IPS-18c (cell line): ENCODE data around the gene CPLANE1.

Experiments
- H3K4me3 ChIP-seq: 2 replicates; pipeline ENCODE4 v1.7.0; 2013; ENCODE audit warnings: low read depth, mild to moderate bottlenecking, low read length, moderate library complexity; ENCODE audit not compliant: insufficient read depth
- H3K9me3 ChIP-seq: one replicate; pipeline ENCODE4 v1.6.1; 2013; ENCODE audit warnings: mild to moderate bottlenecking, low read length, moderate library complexity; ENCODE audit not compliant: control insufficient read depth, insufficient read depth

The CPLANE1 gene

DNA sequence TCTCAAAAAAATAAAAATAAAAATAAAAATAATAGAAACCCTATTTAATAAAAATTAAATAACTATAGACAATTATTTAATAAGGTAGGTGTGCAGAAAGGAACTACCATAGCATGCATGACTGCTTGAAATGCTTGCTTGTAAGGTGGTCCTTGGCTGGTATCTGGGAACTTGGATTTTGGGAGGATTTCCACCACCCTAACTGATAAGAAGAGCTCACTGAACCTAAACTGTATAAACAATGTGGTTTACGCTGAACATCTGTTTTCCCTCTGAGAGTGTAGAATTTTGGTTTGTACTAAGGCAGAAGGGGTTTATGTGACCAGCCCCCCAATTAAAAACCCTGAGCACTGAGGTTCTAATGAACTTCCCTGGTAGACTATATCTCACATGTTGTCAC, 31.2 kb downstream of the CPLANE1 start:
- peaks cover 2% of the 10 kb centered on the region for H3K9me3 ChIP-seq
- H3K4me3 ChIP-seq = no peak overlapping the region

DNA sequence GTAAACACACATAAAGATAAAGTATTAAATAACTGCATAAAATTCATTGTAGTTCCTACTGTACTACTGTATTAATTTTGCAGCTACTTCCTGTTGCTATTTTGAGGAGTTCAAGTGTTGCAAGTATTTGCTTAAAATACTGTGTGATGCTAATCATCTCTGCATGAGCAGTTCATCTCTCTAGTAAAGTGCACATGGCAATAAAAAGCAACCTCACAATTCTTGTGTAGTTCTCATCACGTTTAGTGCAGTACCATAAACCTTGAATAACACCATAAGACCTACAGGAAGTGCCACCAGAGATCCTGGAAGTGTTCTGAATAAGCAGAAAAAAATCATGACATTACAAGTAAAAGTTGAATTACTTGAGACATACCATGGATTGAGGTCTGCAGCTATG, 34.6 kb downstream of the CPLANE1 start:
- peaks cover 2% of the 10 kb centered on the region for H3K9me3 ChIP-seq

DNA sequence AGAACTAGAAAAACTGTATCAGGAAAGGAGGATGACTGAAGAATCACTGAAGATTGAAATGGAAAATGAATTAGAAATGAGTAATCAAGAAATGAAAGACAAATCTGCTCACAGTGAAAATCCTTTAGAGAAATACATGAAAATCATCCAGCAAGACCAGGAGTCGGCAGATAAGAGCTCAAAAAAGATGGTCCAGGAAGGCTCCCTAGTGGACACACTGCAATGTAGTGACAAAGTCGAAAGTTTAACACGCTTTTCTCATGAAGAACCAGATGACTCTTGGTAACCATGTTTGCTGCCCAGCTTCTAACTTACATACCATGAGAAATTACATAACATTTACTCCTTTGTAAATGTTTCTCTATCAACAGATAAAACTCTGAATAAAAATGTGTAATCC, 37.1 kb downstream of the CPLANE1 start:
- no peaks in the 10 kb centered on the region for H3K9me3 ChIP-seq
- no peak overlapping the region for H3K4me3 ChIP-seq

More for the DNA sequence above, 34.6 kb downstream of the CPLANE1 start:
- no peak overlapping the region for H3K4me3 ChIP-seq

DNA sequence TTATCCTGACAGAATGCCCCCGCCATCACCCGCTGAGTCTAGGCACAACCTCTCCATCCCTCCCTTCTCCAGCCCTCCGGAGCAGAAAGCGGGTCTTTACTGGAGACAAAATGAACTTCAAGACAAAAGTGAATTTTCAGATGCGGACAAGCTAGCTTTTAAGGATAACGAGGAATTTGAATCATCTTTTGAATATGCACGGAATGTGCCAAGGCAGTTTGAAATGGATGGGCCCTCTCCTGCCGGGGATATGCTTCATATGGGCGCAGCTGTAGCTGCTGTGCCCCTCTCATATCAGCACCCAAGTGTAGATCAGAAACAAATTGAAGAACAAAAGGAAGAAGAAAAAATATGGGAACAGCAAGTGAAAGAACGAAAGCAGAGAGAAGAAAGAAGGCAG, 37.5 kb downstream of the CPLANE1 start:
- Histone ChIP-seq H3K9me3 (no peaks in the 10 kb centered on the region), H3K4me3 (no peak overlapping the region)

DNA sequence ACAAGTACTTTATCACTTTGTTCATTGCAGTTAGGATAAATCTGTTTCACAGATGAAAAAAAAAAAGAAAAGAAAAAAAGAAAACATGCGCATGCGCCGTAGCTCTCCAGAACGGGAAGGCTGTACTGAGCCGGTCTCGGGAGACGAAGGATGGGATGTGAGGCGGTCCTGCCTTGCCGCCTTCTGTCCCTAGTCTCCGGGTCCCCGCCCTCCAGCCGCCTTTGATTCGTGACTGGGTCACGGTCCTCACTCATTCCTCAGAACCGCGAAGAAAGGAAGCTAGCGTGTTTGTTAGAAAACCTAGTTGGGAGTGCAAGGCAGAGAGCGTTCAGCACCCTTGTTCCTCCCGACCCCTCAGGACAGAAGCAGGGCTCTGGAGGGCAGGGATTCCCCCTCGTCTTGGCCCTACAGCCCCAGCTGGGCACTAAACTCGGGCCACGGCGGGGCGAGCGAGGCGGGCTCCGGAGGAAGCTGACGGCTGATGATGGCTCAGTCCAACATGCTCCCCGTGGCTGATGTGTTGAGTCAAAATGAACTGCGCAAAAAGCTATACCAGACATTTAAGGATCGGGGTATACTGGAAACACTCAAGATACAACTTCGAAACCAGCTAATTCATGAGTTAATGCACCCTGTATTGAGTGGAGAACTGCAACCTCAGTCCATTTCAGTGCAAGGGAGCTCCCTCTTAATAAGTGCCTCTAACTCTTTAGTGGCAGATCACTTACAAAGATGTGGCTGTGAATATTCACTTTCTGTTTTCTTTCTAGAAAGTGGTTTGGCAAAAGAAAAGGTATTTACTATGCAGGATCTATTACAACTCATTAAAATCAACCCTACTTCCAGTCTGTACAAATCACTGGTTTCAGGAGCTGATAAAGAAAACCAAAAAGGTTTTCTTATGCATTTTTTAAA, 40.0 kb downstream of the CPLANE1 start:
- no peak overlapping the region for H3K4me3 ChIP-seq
- no peaks in the 10 kb centered on the region for H3K9me3 ChIP-seq

DNA sequence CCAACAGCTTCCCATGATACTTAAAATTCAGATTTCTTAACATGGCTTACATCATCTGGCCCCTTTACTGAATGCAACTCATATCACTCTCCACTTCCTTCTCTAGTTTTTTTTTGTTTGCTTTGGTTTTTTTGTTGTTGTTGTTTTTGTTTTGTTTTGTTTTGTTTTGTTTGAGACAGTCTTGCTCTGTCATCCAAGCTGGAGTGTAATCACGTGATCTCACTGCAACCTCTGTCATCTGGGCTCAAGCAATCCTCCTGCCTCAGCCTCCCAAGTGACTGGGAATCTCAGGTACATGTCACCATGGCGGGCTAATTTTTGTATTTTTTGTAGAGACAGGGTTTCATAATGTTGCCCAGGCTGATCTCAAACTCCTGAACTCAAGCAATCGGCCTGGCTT, 41.4 kb downstream of the CPLANE1 start:
- H3K9me3 ChIP-seq = no peaks in the 10 kb centered on the region

DNA sequence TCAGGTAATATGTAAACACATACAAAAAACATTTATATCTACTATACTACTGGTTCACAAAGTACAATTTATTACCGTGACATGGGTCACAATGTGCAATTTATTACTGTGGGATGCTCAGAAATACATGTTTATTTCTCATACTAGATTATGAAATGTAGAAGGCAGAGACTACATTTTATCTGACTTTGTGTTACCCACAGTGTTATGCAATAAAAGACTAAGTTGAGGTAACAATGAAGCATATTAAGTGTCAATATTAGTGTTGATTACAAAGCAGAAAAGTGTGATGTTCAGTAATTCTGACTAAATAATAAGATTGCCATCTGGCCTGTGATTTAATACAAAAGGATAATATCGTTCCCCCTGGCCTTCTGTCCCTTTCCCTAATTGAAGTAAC, 42.4 kb downstream of the CPLANE1 start:
- no peak overlapping the region for H3K4me3 ChIP-seq
- no peaks in the 10 kb centered on the region for H3K9me3 ChIP-seq

More for the DNA sequence above, 41.4 kb downstream of the CPLANE1 start:
- no peak overlapping the region for H3K4me3 ChIP-seq

DNA sequence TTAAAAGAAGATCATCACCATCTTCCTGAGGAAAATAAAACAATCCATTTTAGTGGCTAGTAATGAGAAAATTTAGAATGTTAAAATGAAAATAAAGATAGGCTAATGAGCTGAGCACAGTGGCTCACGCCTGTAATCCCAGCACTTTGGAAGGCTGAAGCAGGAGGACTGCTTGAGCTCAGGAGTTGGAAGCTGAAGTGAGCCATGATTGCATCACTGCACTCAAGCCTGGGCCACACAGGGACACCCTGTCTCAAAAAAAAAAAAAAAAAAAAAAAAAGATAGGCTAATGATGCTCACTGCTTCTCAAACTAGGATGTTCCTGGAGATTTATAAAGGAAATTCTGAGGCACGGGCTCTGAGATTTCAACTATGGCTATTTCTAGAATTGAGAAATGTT, 50.3 kb downstream of the CPLANE1 start:
- no peaks in the 10 kb centered on the region for H3K9me3 ChIP-seq

DNA sequence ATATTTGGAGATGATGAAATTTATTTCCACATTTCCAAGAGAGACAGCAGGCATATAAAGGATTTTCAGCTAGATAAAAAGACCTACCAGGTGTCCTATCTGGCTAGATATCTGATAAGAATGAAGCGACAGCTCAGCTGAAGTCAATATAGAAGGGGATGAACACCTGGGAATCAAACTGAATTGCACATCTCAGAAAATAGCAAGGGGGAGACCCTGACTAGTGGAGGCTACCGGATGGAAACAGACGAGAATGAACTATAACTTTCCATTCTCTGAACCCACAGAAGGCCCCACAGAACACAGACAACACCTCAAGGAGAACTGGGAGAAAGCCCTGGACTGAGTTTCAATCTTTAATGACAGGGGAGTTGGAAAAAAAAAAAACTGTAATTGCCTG, 51.1 kb downstream of the CPLANE1 start:
- Histone ChIP-seq H3K9me3 (no peaks in the 10 kb centered on the region), H3K4me3 (no peak overlapping the region)

More for the DNA sequence above, 50.3 kb downstream of the CPLANE1 start:
- no peak overlapping the region for H3K4me3 ChIP-seq

DNA sequence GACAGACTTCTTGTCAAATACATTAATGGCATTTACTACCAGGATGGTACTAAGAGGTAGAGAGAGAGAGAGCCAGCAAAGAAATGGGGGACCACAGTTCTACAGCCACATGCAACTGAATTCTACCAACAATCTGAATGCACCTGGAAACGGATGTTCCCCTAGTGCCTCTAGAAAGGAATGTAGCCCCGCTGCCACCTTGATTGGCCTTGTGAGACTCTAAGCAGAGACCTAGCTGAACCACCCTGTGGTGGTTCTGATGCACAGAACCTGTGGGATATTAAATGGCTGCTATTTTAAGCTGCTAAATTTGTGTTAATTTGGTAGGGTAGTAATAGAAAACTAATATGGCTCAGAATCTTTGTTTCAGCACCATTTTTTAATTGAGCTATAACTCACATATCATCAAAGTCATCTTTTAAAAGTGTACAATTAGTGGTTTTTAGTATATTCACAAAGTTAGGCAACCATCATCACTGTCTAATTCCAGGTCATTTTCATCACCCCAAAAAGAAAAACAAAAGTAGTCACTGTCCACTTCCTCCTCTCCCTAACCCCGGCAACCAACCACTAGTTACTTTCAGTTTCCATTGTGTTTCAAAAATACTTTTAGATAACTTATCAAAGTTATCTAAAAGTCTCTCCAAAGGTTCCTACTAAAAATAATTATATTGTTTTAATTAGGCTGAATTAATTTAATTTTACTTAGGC, 51.7 kb downstream of the CPLANE1 start:
- H3K4me3 ChIP-seq = no peak overlapping the region
- no peaks in the 10 kb centered on the region for H3K9me3 ChIP-seq

DNA sequence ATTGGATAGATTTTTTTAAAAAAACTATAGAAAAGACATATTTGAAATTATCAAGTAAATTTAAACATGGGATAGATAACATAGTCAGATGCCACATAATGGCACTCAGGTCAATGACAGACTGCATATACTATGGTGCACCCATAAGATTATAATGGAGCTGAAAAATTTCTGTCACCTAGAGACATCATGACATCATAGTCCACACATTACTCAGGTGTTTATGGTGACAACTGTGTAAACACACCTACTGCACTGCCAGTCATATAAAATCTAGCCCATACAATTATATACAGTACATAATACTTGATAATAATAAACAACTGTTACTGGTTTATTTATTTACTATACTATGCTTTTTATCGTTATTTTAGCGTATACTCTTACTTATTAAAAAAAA, 58.6 kb downstream of the CPLANE1 start:
- H3K9me3 ChIP-seq = no peaks in the 10 kb centered on the region
- no peak overlapping the region for H3K4me3 ChIP-seq

DNA sequence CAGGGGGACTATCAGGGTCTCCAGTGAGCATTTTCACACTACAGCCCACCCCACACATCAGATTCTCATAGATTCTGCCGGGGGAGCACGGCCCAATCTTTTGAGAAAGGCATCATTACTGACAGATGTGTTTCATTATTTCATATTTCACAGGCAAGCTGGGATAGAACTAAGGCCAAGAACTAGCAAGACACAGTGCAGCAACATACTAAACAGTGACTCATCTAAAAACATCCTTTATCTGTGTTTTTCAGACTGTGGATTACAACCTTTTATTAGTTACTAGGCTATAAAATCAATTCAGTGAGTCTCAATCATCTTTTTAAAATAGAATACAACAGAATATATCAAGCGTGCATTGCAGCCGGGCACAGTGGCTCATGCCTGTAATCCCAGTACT, 59.8 kb downstream of the CPLANE1 start:
- Histone ChIP-seq H3K4me3 (no peak overlapping the region), H3K9me3 (no peaks in the 10 kb centered on the region)

DNA sequence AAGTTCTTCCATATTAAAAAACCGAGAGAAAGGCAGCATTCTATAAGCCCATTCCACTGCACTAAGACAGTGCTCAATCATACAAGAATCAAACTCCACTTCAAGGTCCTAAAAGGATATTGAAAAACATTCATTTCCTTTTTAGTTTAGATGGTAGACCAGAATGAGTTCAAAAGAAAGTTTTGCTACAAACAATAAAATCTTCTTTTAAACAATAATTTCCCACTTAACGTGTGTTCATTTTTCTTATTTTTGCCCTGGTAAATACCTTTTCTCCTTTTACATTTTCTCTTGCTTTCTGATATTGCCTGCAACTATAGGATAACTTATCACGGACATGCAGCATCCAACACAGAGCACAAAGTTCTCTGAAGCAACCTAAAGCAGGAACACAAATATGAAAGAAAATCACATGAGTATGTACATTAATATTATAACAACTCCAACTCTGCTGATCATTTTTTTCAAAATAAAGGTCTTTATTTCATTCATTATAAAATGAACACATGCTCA, 61.7 kb downstream of the CPLANE1 start:
- H3K4me3 ChIP-seq = no peak overlapping the region
- H3K9me3 ChIP-seq = no peaks in the 10 kb centered on the region

DNA sequence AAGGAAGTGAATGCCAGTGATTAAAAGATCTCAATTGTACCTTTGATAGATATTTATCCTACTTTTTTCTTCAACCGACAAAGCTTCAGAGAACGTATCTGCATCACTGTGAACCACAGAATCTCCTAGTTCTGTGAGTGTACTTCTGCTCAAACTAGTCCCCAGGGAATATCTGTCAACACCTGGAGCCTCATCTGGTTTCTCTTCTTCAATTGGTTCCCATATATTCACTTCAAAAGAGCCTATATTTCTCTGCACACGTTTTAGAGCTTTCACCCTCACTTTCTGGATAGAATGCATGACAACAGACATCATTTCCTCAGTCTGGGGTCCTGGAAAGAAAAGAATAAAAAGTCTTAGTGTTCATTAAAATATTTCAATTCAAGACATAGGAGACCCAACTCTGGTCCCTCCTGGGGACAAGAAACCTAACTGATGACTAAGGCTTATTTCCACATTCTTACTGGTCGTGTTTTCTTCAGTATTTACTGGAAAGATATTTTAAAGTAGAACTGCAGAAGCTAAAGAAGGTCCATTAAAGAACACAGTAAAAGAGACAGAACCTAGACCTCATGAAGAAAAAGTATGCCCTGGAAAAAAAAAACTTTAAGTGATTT, 64.3 kb downstream of the CPLANE1 start:
- H3K4me3 ChIP-seq = no peak overlapping the region
- no peaks in the 10 kb centered on the region for H3K9me3 ChIP-seq

DNA sequence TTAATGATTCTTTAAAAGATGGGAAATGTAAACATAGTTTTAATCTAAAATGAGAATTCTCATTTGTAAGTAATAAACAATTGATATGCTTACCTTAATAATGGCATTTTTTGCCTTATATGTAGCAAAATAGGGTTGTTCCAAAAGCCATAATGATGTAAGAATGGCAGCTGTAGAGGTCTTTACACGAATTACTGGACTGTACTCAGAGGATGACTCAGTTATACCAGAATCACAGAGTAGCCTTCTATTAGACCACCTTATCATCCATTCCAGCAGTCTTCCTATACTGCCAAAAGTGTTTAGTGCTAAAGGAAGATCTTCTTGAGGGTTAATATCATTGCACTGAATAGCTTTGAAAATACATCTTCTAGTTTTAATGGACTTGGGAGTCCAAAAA, 66.5 kb downstream of the CPLANE1 start:
- Histone ChIP-seq H3K9me3 (no peaks in the 10 kb centered on the region), H3K4me3 (no peak overlapping the region)

DNA sequence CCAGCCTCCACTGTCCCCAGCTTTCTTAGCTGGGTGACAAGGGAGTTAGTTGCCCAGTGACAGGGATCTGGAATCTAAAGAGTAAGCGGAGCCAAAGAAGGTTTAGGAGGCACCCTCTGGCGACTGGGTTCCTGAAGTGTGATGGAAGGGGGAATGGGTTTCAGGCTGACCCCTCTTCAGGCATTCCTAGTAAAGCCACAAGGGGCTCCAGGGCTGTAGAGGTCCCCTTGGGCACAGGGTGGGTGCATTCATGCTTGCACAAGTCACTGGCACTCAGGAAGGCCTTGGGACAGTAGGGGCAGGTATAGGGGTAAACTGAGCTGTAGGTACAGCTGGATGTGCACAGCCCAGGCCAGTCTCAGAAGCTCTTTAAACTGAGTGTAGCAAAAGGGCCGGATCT, 74.2 kb downstream of the CPLANE1 start:
- Histone ChIP-seq H3K4me3 (no peak overlapping the region), H3K9me3 (no peaks in the 10 kb centered on the region)

DNA sequence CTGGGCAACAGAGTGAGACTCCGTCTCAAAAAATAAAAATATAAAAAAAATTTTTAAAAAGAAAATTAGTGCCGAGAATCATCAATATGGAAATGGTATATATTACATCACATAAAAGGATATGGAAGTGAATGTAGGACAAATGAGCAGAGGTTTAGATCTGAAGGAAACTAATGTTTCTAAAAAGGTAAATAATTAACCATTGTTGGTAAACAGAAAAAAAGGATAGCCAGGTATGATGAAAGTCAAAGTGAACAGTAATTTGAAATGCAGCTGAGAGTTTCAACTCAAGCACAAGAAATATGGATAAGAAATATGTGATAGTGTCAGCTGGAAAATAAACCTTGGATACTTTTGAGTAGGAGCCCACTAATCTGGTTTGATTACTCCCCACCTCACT, 76.2 kb downstream of the CPLANE1 start:
- Histone ChIP-seq H3K4me3 (no peak overlapping the region), H3K9me3 (no peaks in the 10 kb centered on the region)

DNA sequence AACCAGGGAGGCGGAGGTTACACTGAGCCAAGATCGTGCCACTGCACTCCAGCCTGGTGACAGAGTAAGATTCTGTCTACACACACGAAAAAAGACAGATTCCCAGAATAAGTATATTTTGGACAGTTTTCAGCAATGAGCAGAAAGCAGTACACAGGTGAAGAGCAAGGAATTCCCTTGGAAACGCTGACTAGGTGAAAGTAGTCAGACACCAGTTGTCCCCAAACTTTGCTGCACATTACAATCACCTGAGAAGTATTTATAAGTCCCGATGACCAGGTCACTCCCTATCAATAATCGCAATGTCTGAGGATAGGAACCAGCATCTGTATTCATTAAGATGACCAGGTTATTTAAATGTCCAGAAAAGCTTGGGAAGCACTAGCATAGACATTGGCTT, 78.3 kb downstream of the CPLANE1 start:
- Histone ChIP-seq H3K4me3 (no peak overlapping the region), H3K9me3 (no peaks in the 10 kb centered on the region)
